Measurements from ENCODE around the gene FADS1.

The FADS1 gene

GRCh38 chr11:61847914-61848581, 31.2 kb upstream of the FADS1 start:
- FAIRE-seq (no peak), DNase-seq (ENCODE audit: extremely low spot score, insufficient read length, low read depth) (no peak)

DNA sequence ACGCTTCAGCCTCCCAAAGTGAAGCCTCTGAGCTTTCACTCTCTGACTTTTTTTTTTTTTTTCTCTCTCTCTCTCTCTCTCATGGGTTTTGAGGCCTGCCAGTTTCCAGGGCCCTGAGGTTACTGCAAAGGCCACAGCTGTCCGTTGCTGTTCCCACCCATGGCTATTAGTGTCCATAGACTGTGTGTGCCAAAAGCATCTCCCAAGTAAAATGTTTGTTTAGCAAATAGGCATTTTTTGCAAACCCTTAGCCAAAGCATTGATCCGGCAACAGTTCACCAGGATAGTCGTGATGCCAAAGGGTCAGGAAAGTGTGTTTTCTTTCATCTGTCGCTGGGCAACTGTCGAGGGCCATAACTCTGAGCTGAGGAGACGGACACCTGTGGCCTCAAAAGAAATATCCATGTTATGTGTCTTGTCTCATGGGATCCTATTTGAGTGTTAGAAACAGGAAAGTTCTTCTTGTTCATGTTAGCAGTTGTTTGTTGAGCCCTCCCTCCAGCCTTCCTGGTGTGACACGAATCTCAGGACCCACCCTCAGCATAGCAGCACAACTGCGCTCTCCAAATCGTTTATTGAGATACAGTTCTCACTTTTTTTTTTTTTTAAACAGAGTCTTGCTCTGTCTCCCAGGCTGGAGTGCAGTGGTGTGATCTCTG, 29.7 kb upstream of the FADS1 start:
- no peak for FAIRE-seq
- no peak for DNase-seq (ENCODE audit: extremely low spot score, insufficient read length, low read depth)

DNA sequence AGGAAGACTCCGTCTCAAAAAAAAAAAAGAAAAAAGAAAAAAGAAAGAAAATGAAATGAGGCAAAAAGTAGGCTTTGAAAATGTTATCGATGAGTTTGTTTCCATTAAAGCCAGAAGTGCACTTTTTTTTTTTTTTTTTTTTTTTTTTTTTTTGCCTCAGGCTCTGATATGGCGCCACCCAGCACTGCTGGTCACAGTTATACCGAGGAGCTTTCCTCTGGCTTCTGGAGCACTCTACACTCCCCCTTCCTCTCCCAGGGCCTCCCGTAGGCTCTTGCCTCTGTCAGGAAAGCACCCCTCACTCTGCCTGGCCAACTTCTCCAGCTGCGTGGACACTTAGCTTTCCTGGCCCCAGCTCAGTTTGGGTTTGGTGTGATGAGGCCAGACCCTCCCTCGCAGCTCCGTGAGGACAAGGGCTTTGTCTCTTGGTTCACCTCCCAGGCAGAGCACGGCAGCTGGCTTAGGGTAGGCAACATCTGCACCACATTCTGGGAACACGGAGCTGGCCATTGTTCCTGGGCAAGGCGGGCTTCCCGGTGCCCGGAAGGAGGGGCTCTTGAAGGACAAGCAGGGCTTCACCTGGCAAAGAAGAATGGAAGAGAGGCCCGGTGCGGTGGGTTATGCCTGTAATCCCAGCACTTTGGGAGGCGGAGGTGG, 28.2 kb upstream of the FADS1 start:
- DNase-seq (ENCODE audit: extremely low spot score, insufficient read length, low read depth) (no peak), FAIRE-seq (no peak)

- FAIRE-seq, result no peak
These were observed 25.7 kb upstream of the FADS1 start for GRCh38 chr11:61842528-61842820.

DNA sequence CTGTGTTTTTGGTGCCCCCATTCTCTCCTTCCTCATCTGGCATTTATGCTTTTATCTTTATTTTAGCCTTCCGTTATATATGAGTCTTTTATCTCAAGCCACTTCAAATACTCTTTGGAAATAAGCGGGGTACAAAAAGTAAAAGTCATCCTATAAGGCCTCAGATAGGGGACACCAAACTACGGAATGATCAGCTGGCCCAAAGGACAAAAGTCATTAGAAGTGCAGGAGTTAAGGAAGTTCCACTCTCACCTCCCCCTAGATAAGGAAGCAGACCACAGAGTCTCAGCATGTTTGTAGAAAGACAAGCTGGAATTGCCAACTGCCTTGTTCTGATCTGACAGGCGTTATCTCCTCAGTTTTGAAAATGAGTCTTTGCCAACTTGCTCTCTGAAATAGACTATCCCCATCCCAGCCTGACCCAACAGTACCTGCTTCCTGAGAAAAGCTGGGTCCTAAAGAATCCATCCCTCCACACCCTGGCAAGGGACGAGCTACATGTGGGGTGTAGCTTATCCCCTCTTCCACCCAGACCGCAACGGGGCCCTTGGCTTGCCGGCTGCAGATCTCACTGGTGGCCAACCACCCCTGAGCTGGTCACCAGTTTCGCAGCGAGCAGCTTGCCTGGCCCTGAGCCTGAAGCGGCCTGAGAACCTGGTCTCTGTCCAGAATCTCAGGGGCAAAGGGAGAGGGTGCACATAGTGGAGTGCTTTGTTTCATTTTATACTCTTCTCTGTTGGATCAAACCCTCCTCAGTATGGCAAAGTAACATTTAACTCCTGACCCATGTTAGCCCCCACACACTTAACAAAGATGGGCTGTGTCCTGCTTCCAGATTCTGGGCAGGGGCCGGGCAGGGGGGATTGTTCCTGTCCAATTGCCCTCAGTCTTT, 25.1 kb upstream of the FADS1 start:
- FAIRE-seq (no peak), DNase-seq (ENCODE audit: extremely low spot score, insufficient read length, low read depth) (no peak)

More at GRCh38 chr11:61842528-61842820, 25.7 kb upstream of the FADS1 start:
- DNase-seq (ENCODE audit: extremely low spot score, insufficient read length, low read depth), result no peak

GRCh38 chr11:61840371-61840770, 23.6 kb upstream of the FADS1 start:
- DNase-seq (ENCODE audit: extremely low spot score, insufficient read length, low read depth) (no peak), FAIRE-seq (no peak)

DNA sequence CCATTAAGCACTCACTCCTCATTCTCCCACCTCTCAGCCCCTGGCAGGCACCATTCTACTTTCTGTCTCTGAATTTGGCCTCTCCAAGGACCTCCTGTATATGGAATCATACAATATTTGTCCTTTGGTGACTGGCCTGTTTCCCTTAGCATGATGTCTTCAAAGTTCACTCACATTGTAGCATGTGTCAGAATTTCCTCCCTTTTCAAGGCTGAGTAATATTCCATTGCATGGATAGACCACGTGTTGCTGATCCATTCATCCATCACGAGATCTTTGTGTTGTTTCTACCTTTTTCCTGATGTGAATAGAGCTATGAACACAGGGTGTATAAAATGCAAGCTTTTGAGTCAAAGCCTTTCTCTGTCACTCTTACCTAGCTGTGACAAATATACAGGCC, 22.9 kb upstream of the FADS1 start:
- FAIRE-seq (no peak), DNase-seq (ENCODE audit: extremely low spot score, insufficient read length, low read depth) (no peak)

GRCh38 chr11:61838921-61839320, 22.1 kb upstream of the FADS1 start:
- FAIRE-seq (no peak), DNase-seq (ENCODE audit: extremely low spot score, insufficient read length, low read depth) (no peak)

DNA sequence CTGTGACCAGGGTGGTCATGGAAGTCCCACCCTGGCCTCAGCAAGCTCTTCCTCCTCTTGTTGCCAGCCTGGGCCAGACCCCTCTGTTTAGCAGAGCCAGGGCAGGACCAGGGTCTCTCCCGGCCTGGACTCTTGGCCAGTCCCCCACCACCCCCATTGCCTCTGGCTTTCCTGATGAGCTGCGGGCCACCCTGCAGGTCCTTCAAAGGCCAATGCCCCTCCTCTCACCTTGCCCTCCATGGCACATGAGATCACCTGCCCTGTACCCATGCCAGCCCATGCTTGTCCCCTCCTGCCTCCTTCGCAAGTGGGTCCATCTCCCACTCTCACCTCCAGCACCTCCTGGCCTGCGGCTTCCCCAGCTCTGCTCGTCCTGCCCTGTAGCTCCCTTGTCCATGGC, 21.7 kb upstream of the FADS1 start:
- no peak for FAIRE-seq
- no peak for DNase-seq (ENCODE audit: extremely low spot score, insufficient read length, low read depth)

DNA sequence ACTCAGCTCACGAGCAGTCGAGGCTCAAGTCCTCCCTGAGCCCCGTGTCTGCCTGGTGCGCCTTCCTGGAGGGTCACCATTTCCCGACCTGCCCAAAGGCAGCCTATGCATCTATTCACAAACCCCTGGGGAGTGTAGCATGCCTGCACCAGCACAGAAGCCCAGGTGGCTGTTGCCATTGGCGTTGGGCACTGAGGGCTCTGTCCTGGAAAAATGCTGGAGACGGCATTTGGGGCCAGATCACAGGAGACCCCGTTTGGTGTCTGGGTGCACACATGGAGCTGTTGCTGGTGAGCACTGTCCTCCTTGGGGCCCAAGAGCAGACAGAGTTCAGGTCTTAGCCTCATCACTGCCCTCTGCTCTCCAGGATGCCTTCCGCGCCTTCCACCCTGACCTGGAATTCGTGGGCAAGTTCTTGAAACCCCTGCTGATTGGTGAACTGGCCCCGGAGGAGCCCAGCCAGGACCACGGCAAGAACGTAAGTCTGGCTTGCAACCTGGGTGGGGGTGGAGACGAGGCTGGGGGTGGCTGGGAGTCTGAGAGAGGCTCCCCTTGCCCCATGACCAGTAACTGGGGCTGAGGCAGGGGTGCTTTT, 20.7 kb upstream of the FADS1 start:
- DNase-seq (ENCODE audit: extremely low spot score, insufficient read length, low read depth), result no peak
- FAIRE-seq, result no peak

DNA sequence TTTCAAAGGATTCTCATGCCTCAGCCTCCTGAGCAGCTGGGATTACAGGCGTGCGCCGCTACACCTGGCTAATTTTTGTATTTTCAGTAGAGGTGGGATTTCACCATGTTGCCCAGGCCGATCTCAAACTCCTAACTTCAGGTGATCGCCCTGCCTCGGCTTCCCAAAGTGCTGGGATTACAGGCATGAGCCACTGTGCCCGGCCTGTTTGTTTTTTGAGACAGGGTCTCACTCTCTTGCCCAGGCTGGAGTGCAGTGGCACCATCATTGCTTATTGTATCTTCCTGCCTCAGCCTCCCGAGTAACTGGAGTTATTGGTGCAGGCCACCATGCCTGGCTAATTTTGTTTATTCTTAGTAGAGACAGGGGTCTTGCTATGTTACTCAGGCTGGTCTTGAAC, 19.4 kb upstream of the FADS1 start:
- FAIRE-seq, result no peak
- no peak for DNase-seq (ENCODE audit: extremely low spot score, insufficient read length, low read depth)

- FAIRE-seq (peak; percentile 91), DNase-seq (ENCODE audit: extremely low spot score, insufficient read length, low read depth) (no peak)
These were observed 17.7 kb upstream of the FADS1 start for GRCh38 chr11:61834278-61835048.

GRCh38 chr11:61833926-61834277, 17.1 kb upstream of the FADS1 start:
- no peak for FAIRE-seq
- DNase-seq (ENCODE audit: extremely low spot score, insufficient read length, low read depth), result no peak

DNA sequence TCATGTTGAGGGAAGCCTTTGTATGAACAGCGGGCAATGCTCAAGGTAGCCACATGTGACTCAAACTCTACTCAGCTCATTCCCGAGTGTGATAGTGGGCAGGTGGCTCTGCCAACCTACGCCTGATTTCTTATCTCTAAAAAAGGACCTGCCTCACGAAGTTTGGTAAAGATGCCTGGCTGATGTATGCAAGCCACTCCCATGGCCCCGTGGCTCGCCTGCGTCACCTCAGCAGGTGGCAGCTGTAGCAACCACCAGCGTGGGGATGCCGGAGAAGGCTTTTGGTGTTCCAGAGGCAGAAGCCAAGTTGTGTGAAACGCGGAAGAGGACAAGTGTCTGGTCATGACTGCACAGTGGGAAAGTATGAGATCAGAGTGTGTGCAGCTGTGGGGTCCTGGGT, 16.7 kb upstream of the FADS1 start:
- DNase-seq (ENCODE audit: extremely low spot score, insufficient read length, low read depth) (no peak), FAIRE-seq (no peak)

DNA sequence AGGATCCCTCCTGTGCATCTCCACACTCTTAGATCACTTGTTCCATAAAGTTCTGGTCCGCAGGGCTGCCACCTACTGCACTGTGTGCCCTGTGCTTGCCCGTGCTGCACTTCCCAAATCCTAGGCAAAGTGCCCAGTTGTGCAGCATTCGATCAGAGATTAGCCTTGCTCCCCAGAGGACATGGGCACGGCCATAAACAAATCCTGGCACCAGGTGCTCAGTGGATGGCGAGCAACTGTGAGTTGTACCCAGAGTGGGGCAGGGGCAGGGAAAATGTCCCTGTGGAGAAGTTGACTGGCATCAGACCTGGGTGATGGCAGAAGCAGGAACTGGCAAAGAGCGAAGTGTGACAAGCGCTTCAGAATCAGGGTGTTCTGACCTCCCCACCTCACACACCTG, 16.0 kb upstream of the FADS1 start:
- DNase-seq (ENCODE audit: extremely low spot score, insufficient read length, low read depth), result no peak
- no peak for FAIRE-seq

- no peak for FAIRE-seq
- no peak for DNase-seq (ENCODE audit: extremely low spot score, insufficient read length, low read depth)
These were observed 15.4 kb upstream of the FADS1 start for GRCh38 chr11:61832207-61832606.

GRCh38 chr11:61830237-61831105, 13.7 kb upstream of the FADS1 start:
- no peak for FAIRE-seq
- DNase-seq (ENCODE audit: extremely low spot score, insufficient read length, low read depth), result no peak

- FAIRE-seq, result no peak
- DNase-seq (ENCODE audit: extremely low spot score, insufficient read length, low read depth), result no peak
These were observed 13.0 kb upstream of the FADS1 start for GRCh38 chr11:61829806-61830205.

Measured in GM18507 (cell line).